DMS153 treated with DMSO at 0.1 percent for 48 hours (cell line): ENCODE results near the gene C2orf69.
"Not testable (repeated sequence)": the region's sequence is repeated elsewhere in the genome, so short reads cannot be mapped to it uniquely, and the experiment has no call there.

Source experiments
- DNase-seq: peaks from one replicate; lab custom pipeline; 2025; ENCODE audit not compliant: unreplicated experiment; lab: John Stamatoyannopoulos, UW

C2orf69 gene

GRCh38 chr2:199911052-199911876 is at the start of gene C2orf69:
TSS of gene C2orf69 (plus strand) at chr2:199911293. CDS start at chr2:199911439, 146 bp downstream.
- peak; percentile 63 for DNase-seq

DNA sequence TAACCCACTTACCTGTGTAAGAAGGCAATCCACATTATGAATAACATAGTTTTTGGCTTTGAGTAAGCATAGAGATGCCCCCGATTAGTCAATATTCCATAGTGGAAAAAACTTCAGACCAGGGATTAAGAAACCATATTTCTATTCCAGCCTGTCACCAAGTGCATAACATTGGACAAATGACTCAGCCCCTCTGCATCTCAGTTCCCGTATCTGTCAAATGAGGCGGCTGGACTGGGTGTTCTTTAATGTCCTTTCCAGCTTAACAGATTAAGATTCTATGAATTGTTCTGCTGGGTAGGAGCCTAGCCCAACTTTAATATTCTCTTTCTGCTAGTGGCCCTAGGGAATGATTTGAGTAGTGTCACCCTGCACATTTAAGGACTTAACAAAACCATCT is 48.3 kb upstream of the C2orf69 start:
- DNase-seq, result no peak

GRCh38 chr2:199865905-199866304 is 45.2 kb upstream of the C2orf69 start:
- DNase-seq, result no peak

DNA sequence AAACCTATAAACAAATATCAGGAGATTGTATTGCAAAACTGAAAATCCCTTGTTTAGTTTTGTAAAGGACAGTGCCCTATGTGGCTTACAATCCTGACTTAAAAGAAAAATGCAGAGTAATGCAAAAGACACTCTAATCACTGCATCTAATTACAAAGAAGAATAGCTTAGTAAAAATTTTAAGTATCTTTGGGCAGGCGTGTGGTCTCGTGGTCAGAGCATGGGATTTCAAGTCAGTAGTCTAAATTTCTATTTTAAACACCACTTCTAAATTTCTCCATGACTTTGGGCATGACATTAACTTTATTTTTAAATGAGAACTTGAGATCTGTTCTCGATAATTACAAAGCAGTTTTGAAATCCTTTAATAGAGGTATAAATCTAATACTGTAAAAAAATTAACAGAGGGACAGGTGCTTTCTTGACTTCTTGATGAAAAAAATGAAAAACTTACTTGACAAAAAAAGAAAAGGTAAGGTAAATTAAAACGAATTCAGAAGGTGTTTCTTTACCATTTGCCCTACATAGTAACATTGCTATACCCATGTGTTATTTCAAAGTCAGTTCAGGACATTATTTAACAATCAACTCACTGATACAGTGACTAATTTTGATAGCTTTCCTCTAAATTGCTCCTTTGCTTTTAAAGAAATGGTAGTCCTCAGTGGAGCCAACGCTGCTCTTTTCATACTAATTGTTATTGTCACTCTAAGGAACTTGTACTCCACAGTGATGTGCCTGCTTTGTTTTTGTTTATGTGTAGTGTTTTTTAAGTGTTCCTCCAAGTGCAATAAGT is 42.5 kb upstream of the C2orf69 start:
- DNase-seq, result no peak

DNA sequence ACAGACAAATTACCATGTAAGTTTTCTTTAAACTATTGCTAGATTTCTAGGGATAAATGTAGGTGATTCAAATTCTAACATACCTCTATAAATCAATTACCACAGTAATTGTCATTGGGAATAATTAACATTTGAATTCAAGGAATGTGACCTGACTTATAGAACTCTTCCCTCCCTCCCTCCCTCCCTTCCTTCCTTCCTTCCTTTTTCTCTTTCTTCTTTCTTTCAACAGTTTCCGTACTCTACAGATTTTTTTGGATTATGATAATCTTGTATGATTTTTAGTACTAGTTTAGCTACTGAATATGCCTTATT is 41.9 kb upstream of the C2orf69 start:
- no peak for DNase-seq

- DNase-seq, result no peak
Measured at GRCh38 chr2:199869653-199870052, 41.4 kb upstream of the C2orf69 start.

DNA sequence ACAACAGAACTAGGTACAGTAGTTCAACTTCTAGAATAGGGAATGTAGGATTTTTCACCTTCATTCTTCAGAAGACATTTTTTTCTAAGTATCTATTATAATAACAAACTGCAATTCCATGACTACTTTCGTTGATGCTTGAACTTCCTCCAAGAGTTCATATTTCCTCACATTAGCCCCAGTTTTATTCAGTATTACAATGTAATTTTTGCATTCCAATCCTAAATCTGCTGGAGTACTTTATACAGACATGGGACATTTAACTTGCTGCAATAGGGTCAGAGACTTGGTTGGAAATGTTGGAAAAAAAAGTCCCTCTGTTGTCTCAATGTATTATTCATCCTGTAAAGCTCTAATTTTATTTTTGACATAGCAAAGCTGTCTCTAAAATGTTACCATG is 40.5 kb upstream of the C2orf69 start:
- no peak for DNase-seq

DNA sequence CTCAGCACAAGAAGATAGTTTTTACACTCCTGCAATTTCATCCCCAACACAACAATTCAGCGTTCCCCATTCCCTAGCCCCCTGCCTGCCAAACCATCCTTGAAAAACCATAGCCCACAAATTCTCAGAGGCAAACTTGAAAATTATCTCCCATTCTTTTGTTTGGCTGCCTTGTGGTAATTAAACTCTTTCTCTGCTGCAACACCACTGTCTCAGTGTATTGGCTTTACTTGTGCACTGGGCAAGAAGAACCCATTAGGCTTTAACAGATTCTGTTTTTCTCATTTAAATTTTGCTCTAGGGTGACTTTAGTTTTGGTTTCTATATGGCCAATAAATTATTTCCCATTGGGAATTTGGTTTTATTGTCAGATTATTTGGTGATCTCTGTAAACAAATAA is 36.9 kb upstream of the C2orf69 start:
- DNase-seq, result no peak

DNA sequence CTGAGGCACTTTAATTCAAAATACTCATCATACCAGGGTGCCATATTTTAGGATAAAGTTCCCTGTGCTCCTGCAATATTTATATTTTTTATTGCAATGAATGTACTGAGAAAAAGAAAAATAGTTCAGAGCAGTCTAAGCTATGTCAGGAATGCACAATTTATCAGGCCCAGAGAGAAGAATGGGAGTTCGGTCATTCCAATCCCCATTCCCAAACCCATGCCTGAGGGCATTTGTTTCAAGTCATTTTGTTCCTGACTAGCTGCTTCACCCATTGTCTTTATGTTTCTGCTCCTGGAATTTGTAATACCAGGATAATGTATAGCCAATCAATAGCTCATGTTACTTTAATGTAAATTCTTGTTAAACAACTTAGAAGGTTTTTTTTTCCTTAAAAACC is 35.7 kb upstream of the C2orf69 start:
- DNase-seq, result no peak

GRCh38 chr2:199882667-199883066 is 28.4 kb upstream of the C2orf69 start:
- no peak for DNase-seq

DNA sequence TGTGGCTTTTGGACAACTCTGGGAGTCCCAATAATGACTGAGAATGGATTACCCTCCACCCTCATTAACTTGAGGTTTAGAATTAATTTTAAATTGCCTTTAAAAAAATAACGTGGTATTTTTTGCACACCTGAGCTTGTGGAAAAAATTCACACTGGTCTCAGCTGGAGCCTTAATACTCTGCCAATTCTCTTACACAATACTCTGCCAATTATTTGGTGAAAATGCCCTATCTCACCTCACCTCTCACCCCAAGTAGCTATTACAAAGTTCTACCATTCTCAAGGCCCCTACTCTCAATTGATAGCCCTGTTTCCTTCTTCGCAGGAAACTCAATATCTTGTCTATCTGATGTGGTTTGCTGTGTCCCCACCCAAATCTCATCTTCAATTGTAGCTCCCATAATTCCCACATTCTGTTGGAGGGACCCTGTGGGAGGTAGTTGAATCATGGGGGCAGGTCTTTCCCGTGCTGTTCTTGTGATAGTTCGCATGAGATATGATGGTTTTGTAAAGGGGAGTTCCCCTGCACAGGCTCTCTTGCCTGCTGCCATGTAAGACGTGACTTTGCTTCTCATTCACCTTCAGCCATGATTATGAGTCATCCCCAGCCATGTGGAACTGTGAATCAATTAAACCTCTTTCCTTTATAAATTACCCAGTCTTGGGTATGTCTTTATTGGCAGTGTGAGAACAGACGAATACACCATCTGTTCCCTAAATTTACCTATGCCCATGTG is 27.4 kb upstream of the C2orf69 start:
- DNase-seq, result no peak

DNA sequence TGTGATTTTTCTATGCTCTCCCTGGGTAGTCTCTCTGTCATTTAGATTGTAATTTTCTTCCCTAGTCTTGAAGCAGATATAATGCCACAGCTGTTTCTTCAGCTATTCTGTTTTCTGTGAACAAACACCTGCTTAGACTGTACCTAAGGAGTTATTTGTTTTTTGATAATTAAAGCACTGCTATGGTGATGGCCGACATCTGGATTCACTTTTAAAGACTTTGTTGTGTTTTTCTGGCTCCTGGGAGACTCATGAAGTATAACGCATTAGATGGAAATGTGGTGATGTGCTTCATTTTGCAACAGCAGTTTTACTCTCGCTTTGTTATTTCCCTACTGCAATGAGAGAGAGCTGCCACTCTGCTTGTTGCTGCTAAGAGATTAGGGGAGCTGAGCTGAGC is 15.7 kb upstream of the C2orf69 start:
- DNase-seq, result no peak

- no peak for DNase-seq
Measured at GRCh38 chr2:199896617-199897016, 14.5 kb upstream of the C2orf69 start.

DNA sequence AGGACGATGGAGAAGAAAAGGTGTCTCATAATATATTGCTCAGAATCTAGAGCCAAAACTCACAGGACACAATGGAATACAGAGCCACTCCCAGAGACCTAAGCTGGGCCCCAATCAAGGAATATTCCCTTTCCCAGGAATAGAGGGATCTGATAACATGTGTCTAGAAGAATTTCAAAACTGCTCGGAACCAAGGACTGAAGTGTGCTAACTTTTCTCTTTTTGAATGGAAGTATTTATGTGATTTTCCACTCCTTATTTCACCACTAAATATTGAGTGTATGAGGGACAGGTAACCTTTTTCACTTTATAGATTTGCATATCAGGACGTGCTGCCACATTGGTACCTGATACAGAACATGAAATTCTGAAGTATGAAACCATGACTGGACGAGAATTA is 9.2 kb upstream of the C2orf69 start:
- no peak for DNase-seq

GRCh38 chr2:199902486-199903110 is 8.5 kb upstream of the C2orf69 start:
- no peak for DNase-seq

- no peak for DNase-seq
Measured at GRCh38 chr2:199903111-199903510, 8.0 kb upstream of the C2orf69 start.

- DNase-seq, result no peak
Measured at GRCh38 chr2:199907008-199907714, 3.9 kb upstream of the C2orf69 start.

- no peak for DNase-seq
Measured at GRCh38 chr2:199910338-199911051, 598 bp upstream of the C2orf69 start.

DNA sequence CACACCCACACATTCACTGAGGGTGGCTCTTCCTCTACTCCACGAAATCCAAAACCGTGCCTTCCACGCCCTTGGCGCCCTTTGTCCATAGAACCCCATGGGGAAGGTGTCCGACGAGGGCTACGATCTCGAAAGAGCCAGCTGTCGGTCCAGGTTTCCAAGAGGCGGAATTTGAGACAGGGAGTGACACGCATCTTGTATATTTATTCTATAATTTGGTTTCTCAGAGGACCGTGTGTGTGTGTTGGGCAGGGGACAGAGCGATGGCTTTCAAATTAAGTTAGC is 726 bp downstream of the C2orf69 start:
- DNase-seq, result no peak

GRCh38 chr2:199912553-199913114 is 1.5 kb downstream of the C2orf69 start:
- DNase-seq, result not testable (repeated sequence)
